OCI-LY7 (cell line): ENCODE data around the gene AKT3.

ENCODE experiments used
- EZH2phosphoT487 ChIP-seq: fragments of 200-600 bp; sonication (generic); IDR thresholded peaks from 2 replicates; pipeline ENCODE4 v1.6.1; 2018; ENCODE audit warnings: low read depth, borderline replicate concordance, mild to moderate bottlenecking, mixed run types, antibody characterized with exemption, low read length, moderate library complexity, mixed read lengths
- TF ChIP-seq, protein P1 (sequence below): fragments of 200-600 bp; sonication (generic); conservative IDR thresholded peaks from 2 replicates; pipeline ENCODE4 v1.5.1; 2014; ENCODE audit warnings: mild to moderate bottlenecking, antibody characterized with exemption, low read length, moderate library complexity, mixed read lengths

- TF ChIP-seq, protein P1, sequence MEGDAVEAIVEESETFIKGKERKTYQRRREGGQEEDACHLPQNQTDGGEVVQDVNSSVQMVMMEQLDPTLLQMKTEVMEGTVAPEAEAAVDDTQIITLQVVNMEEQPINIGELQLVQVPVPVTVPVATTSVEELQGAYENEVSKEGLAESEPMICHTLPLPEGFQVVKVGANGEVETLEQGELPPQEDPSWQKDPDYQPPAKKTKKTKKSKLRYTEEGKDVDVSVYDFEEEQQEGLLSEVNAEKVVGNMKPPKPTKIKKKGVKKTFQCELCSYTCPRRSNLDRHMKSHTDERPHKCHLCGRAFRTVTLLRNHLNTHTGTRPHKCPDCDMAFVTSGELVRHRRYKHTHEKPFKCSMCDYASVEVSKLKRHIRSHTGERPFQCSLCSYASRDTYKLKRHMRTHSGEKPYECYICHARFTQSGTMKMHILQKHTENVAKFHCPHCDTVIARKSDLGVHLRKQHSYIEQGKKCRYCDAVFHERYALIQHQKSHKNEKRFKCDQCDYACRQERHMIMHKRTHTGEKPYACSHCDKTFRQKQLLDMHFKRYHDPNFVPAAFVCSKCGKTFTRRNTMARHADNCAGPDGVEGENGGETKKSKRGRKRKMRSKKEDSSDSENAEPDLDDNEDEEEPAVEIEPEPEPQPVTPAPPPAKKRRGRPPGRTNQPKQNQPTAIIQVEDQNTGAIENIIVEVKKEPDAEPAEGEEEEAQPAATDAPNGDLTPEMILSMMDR: no peak
- no peak for TF ChIP-seq EZH2phosphoT487
Measured at GRCh38 chr1:243742819-243743218, 107.2 kb downstream of the AKT3 start.
